ENCODE data around the gene SEC24A. TPM values are rescaled to one million over a fixed set of nuclear protein-coding genes. Genes with fewer than 3 reads are reported as not detected.
"Not testable (repeated sequence)": the region's sequence is repeated elsewhere in the genome, so short reads cannot be mapped to it uniquely, and the experiment has no call there.

The SEC24A gene
- total RNA-seq, 2 donors from 2014 or later = 36.6 to 40.0 TPM

DNA sequence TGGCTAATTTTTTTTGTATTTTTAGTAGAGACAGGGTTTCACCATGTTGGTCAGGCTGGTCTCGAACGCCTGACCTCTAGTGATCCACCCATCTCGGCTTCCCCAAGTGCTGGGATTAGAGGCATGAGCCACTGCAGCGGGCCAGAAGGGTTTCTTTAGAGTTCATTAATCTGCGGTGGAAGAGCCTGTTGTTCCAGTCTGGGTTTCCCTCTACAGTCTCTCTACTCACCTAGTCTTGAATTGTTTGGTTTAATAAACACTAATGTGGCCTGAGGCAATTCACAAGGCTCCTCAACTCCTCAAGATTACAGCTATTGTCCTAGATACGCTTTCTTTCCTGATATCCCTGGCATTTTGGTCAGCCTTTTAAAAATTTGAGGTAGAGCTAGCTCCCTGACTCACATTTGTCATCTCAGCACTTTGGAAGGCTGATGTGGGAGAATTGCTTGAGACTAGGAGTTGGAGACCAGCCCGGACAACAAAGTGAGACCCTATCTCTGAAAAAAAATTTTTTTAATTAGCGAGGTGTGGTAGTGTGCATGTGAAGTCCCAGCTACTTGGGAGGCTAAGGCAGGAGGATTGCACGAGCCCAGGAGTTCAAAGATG, 11.4 kb upstream of the SEC24A start:
- no peaks in the 10 kb centered on the region for H3K36me3 Mint-ChIP-seq
- H3K27ac Mint-ChIP-seq = no peak overlapping the region
- H3K9me3 Mint-ChIP-seq = no peaks in the 10 kb centered on the region
- ATAC-seq = no peak
- no peak for DNase-seq (ENCODE audit: low spot score in 2 of 2)

- Mint-ChIP-seq H3K9me3 (no peaks in the 10 kb centered on the region), H3K27ac (no peak overlapping the region), H3K36me3 (no peaks in the 10 kb centered on the region)
- DNase-seq (ENCODE audit: low spot score in 2 of 2) = no peak
- ATAC-seq = no peak
Observed at GRCh38 chr5:134638760-134639201, 9.8 kb upstream of the SEC24A start.

GRCh38 chr5:134642931-134643530, 5.6 kb upstream of the SEC24A start:
- no peak overlapping the region for H3K27ac Mint-ChIP-seq
- ATAC-seq (no peak), DNase-seq (ENCODE audit: low spot score in 2 of 2) (no peak)
- no peaks in the 10 kb centered on the region for H3K36me3 Mint-ChIP-seq
- no peaks in the 10 kb centered on the region for H3K9me3 Mint-ChIP-seq

GRCh38 chr5:134647750-134648424, 698 bp upstream of the SEC24A start:
- H3K36me3 Mint-ChIP-seq = peaks cover 14 to 16% of the 10 kb centered on the region in 2 donors
- H3K27ac Mint-ChIP-seq = peak overlapping the region; percentile 99
- ATAC-seq (peak; percentile 59 to 71), DNase-seq (ENCODE audit: low spot score in 2 of 2) (peak in 1 of 2 donors; percentile 30)
- no peaks in the 10 kb centered on the region for H3K9me3 Mint-ChIP-seq

- ATAC-seq = peak in 1 of 2 donors; percentile 23
- peak overlapping the region; percentile 97 to 99 for H3K27ac Mint-ChIP-seq
- H3K9me3 Mint-ChIP-seq = no peaks in the 10 kb centered on the region
- peaks cover 14 to 21% of the 10 kb centered on the region in 2 donors for H3K36me3 Mint-ChIP-seq
- peak; percentile 22 to 61 for DNase-seq (ENCODE audit: low spot score in 2 of 2)
Observed at GRCh38 chr5:134649163-134649835, 714 bp downstream of the SEC24A start.

- Mint-ChIP-seq H3K27ac (peak overlapping the region in 1 of 2 donors; percentile 29), H3K36me3 (peaks cover 14 to 23% of the 10 kb centered on the region in 2 donors)
- DNase-seq (ENCODE audit: low spot score in 2 of 2); ATAC-seq; H3K9me3 Mint-ChIP-seq: not testable (repeated sequence)
Observed at GRCh38 chr5:134650660-134651059, 2.1 kb downstream of the SEC24A start.

DNA sequence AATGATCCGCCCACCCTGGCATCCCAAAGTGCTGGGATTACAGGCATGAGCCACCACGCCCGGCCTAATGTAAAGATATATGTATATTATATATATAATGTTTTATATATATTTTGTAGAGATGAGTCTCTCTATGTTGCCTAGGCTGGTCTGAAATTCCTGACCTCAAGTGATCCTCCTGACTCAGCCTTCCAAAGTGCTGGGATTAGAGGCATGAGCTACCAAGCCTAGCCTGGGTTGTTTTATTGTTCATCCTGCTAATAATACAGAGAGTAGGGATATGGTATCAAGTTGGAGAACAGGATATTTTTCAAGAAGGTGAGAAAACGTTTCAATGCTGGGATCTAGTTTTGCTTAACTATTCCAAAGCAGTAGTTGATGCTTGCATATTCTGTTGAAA, 2.9 kb downstream of the SEC24A start:
- Mint-ChIP-seq H3K27ac (no peak overlapping the region), H3K36me3 (peaks cover 14 to 31% of the 10 kb centered on the region in 2 donors), H3K9me3 (no peaks in the 10 kb centered on the region)
- ATAC-seq (no peak), DNase-seq (ENCODE audit: low spot score in 2 of 2) (no peak)

DNA sequence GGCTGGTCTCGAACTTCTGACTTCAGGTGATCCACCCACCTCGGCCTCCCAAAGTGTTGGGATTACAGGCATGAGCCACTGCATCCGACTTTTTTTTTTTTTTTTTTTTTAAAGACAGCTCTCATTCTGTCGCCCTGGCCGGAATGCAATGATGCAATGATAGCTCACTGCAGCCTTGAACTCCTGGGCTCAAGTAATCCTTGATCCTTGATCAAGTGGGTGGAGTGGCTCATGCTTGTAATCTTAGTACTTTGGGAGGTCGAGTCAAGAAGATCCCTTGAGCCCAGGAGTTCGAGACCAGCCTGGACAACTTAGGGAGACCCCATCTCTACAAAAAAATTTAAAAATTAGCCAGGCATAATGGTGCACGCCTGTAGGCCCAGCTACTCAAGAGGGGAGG, 8.1 kb downstream of the SEC24A start:
- Mint-ChIP-seq H3K27ac (no peak overlapping the region), H3K36me3 (peaks cover 0 to 24% of the 10 kb centered on the region in 2 donors), H3K9me3 (no peaks in the 10 kb centered on the region)
- DNase-seq (ENCODE audit: low spot score in 2 of 2) (no peak), ATAC-seq (no peak)

GRCh38 chr5:134659456-134659855, 10.9 kb downstream of the SEC24A start:
- no peaks in the 10 kb centered on the region for H3K9me3 Mint-ChIP-seq
- peaks cover 0 to 26% of the 10 kb centered on the region in 2 donors for H3K36me3 Mint-ChIP-seq
- peak overlapping the region in 1 of 2 donors; percentile 36 for H3K27ac Mint-ChIP-seq
- DNase-seq (ENCODE audit: low spot score in 2 of 2) = no peak
- no peak for ATAC-seq

DNA sequence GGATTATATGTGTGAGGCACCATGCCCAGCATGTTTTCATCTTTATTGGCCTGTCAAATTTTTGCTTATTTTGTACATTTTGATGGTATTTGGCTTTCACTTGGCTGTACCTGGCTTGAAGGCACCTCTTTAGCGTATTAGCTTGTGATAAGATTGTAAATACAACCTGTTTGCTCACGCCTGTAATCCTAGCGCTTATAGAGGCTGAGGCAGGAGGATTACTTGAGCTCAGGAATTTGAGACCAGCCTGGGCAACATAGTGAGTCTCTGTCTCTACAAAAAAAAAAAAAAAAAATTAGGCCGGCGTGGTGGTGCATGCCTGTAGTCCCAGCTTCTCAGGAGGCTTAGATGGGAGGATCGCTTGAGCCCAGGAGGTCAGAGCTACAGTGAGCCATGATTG, 11.3 kb downstream of the SEC24A start:
- no peak overlapping the region for H3K27ac Mint-ChIP-seq
- DNase-seq (ENCODE audit: low spot score in 2 of 2) (no peak), ATAC-seq (no peak)
- no peaks in the 10 kb centered on the region for H3K9me3 Mint-ChIP-seq
- peaks cover 0 to 26% of the 10 kb centered on the region in 2 donors for H3K36me3 Mint-ChIP-seq

- DNase-seq (ENCODE audit: low spot score in 2 of 2) (no peak), ATAC-seq (no peak)
- no peak overlapping the region for H3K27ac Mint-ChIP-seq
- H3K36me3 Mint-ChIP-seq = peaks cover 0 to 21% of the 10 kb centered on the region in 2 donors
- no peaks in the 10 kb centered on the region for H3K9me3 Mint-ChIP-seq
Observed at GRCh38 chr5:134662971-134663370, 14.4 kb downstream of the SEC24A start.

DNA sequence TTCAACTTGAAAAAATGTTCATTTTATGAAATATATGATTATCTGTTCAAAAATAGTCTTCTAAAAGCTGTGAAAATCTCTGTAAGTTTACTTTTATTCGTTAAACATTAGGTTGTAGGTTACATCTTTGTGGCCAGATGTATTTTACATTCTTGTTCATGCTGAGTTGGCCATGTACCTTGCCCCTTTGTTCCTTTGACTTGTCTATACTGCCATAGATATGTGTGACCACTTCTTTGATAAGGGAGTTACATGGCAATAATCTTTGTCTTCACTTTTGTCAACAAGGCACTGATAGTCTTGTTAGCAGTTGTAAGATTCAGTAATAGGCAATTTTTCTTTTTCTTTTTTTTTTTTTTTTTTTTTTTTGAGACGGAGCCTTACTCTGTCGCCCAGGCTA, 15.9 kb downstream of the SEC24A start:
- Mint-ChIP-seq H3K9me3 (no peaks in the 10 kb centered on the region), H3K27ac (no peak overlapping the region), H3K36me3 (peaks cover 0 to 21% of the 10 kb centered on the region in 2 donors)
- DNase-seq (ENCODE audit: low spot score in 2 of 2) (no peak), ATAC-seq (no peak)

- not testable (repeated sequence) for H3K9me3 Mint-ChIP-seq; DNase-seq (ENCODE audit: low spot score in 2 of 2); H3K36me3 Mint-ChIP-seq; ATAC-seq
- H3K27ac Mint-ChIP-seq = peak overlapping the region in 1 of 2 donors; percentile 30
Observed at GRCh38 chr5:134673546-134673945, 25.0 kb downstream of the SEC24A start.

DNA sequence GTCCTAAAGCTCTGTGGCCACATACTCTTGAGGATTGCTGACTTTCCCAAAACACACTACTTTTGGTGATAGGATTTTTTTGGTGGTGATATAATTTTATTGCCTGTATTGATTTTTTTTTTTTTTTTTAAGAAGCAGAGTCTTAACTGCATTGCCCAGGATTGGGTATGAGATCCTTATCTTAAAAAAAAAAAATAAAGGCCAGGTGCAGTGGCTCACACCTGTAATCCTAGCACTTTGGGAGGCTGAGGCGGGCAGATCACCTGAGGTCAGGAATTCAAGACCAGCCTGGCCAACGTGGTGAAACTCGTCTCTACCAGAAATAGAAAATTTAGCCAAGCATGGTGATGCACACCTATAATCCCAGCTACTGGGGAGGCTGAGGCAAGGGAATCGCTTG, 28.8 kb downstream of the SEC24A start:
- not testable (repeated sequence) for DNase-seq (ENCODE audit: low spot score in 2 of 2); H3K36me3 Mint-ChIP-seq; H3K27ac Mint-ChIP-seq; ATAC-seq; H3K9me3 Mint-ChIP-seq

DNA sequence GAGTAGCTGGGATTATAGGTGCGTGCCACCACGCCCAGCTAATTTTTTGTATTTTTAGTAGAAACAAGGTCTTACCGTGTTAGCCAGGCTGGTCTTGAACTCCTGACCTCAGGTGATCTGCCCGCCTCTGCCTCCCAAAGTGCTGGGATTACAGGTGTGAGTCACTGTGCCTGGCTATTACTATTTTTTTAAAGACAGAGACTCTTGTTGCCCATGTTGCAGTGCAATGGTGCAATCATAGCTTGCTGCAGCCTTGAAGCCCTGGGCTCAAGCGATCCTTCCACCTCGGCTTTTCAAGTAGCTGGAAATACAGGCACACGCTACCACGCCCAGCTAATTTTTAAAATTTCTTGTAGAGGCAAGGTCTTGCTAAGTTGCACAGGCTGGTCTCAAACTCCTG, 41.6 kb downstream of the SEC24A start:
- H3K36me3 Mint-ChIP-seq = peaks cover 0 to 20% of the 10 kb centered on the region in 2 donors
- H3K27ac Mint-ChIP-seq; H3K9me3 Mint-ChIP-seq; ATAC-seq; DNase-seq (ENCODE audit: low spot score in 2 of 2): not testable (repeated sequence)

DNA sequence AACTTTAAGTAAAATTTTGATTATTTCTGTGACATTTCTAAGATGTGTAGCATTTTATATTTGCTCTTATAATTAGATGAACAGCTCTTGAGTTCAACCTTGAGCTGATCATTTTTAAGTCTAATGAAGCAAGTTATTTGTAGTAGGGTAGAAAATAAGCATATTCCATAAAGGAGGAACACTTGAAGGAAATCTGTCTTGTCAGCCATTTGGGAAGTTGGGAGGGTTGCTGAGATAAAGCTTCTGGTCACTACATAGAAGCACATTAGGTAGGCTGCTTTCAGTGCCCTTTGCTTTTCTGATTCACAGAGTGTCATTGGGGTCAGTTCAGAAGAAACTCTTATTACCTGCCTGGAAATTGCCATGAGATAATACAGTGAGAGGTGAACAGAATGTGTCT, 44.1 kb downstream of the SEC24A start:
- no peak overlapping the region for H3K27ac Mint-ChIP-seq
- H3K36me3 Mint-ChIP-seq = peaks cover 0 to 20% of the 10 kb centered on the region in 2 donors
- no peak for DNase-seq (ENCODE audit: low spot score in 2 of 2)
- ATAC-seq = no peak
- H3K9me3 Mint-ChIP-seq = no peaks in the 10 kb centered on the region

DNA sequence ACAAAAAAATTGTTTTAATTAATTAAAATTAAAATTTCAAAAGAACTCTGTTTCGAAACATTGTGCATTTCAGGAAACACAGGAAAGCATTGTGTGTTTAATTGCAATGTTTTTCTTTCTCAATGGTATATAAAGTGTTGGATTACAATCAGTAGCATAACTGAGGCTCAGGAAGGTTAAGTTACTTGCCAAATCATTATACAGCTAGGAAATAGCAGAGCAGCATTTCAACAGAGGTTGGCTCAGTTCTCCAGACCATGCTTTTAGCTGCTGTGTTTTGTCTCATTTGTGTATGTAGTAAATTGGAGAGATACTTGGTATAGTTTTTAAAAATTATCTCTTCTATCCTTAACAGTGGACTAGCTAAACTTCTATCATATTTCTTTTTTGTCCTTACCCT, 59.7 kb downstream of the SEC24A start:
- H3K9me3 Mint-ChIP-seq = no peaks in the 10 kb centered on the region
- ATAC-seq (no peak), DNase-seq (ENCODE audit: low spot score in 2 of 2) (no peak)
- peaks cover 0 to 8% of the 10 kb centered on the region in 2 donors for H3K36me3 Mint-ChIP-seq
- H3K27ac Mint-ChIP-seq = no peak overlapping the region
